Naive thymus-derived CD4-positive, alpha-beta T cell (primary cell): ENCODE results near the gene NNMT. TPM values are rescaled to one million over a fixed set of nuclear protein-coding genes. Genes with fewer than 3 reads are reported as not detected.

ENCODE experiments used
- ATAC-seq: fragments of 150-1000 bp; cut with Tn5 transposase; 2 replicates; pipeline ENCODE4 v1.10.0; 2021; ENCODE audit warnings: mild to moderate bottlenecking, moderate library complexity
- CTCF ChIA-PET: fragments of 350-600 bp; sonication (Branson Sonifier 250); formaldehyde crosslinking; loops from one replicate; lab custom pipeline; 2021; ENCODE audit warnings: antibody characterized with exemption; lab: Charles Lee
- POLR2A ChIA-PET: fragments of 350-600 bp; sonication (Branson Sonifier 250); formaldehyde crosslinking; loops from one replicate; lab custom pipeline; 2021; ENCODE audit warnings: antibody characterized with exemption, inconsistent platforms; lab: Charles Lee
- DNase-seq, 9 donors: peaks; one replicate each; pipeline versions ENCODE4 v3.0.0 to v3.0.0-alpha.2; 2020 to 2022; ENCODE audit warnings: mixed read lengths in 1 of 9
- H3K27ac ChIP-seq: one replicate; pipeline ENCODE4 v1.7.0; 2013; ENCODE audit warnings: mild to moderate bottlenecking, low read depth, low read length, moderate library complexity
- H3K27me3 ChIP-seq, 2 donors: one replicate each; pipeline ENCODE4 v1.7.0; 2013; ENCODE audit warnings: low read length in 2 of 2, mild to moderate bottlenecking in 2 of 2, moderate library complexity in 2 of 2; ENCODE audit not compliant: control insufficient read depth in 2 of 2, insufficient read depth in 2 of 2
- H3K36me3 ChIP-seq, 3 experiments: 1 replicate in 2 of 3; 2 replicates in 1 of 3; pipeline ENCODE4 v1.7.0; 2013; ENCODE audit warnings: low read length in 3 of 3, mild to moderate bottlenecking in 3 of 3, moderate library complexity in 1 of 3; ENCODE audit not compliant: insufficient read depth in 3 of 3, control insufficient read depth in 2 of 3
- H3K4me1 ChIP-seq, 2 donors: one replicate each; pipeline ENCODE4 v1.7.0; 2013; ENCODE audit warnings: low read length in 2 of 2, mild to moderate bottlenecking in 2 of 2, moderate library complexity in 1 of 2; ENCODE audit not compliant: control insufficient read depth in 2 of 2, insufficient read depth in 2 of 2
- H3K4me3 ChIP-seq: 2 replicates; pipeline ENCODE4 v1.7.0; 2013; ENCODE audit warnings: mild to moderate bottlenecking, low read length
- H3K9me3 ChIP-seq, 3 experiments: 1 replicate in 2 of 3; 2 replicates in 1 of 3; pipeline ENCODE4 v1.7.0; 2013; ENCODE audit warnings: low read length in 3 of 3; ENCODE audit not compliant: control insufficient read depth in 2 of 3
- H3K27ac Mint-ChIP-seq, 9 donors: one replicate each; pipeline ENCODE4 v1.8.0; 2020 to 2022; ENCODE audit warnings: mixed read lengths in 9 of 9, mild to moderate bottlenecking in 8 of 9, moderate library complexity in 5 of 9, inconsistent platforms in 2 of 9
- H3K27me3 Mint-ChIP-seq, 5 donors: one replicate each; pipeline ENCODE4 v1.8.0; 2021 to 2022; ENCODE audit warnings: mixed read lengths in 5 of 5, mild to moderate bottlenecking in 1 of 5
- H3K36me3 Mint-ChIP-seq, 5 donors: one replicate each; pipeline ENCODE4 v1.8.0; 2020 to 2022; ENCODE audit warnings: mixed read lengths in 5 of 5, mild to moderate bottlenecking in 3 of 5, inconsistent platforms in 1 of 5
- H3K4me1 Mint-ChIP-seq, 7 donors: one replicate each; pipeline ENCODE4 v1.8.0; 2020 to 2022; ENCODE audit warnings: mixed read lengths in 7 of 7, mild to moderate bottlenecking in 3 of 7, inconsistent platforms in 1 of 7
- H3K4me3 Mint-ChIP-seq, 10 donors: one replicate each; pipeline ENCODE4 v1.8.0; 2020 to 2022; ENCODE audit warnings: mild to moderate bottlenecking in 10 of 10, mixed read lengths in 10 of 10, moderate library complexity in 6 of 10, inconsistent platforms in 2 of 10
- H3K9me3 Mint-ChIP-seq, 11 donors: one replicate each; pipeline ENCODE4 v1.8.0; 2020 to 2022; ENCODE audit warnings: mixed read lengths in 11 of 11, mild to moderate bottlenecking in 4 of 11, inconsistent platforms in 1 of 11, moderate library complexity in 1 of 11
- intact Hi-C, 2 donors: fragments of 100-400 bp; cut with micrococcal nuclease; formaldehyde crosslinking; loops; one replicate each; pipeline ENCODE4 v1.15.1; 2023
- polyA plus RNA-seq, 2 donors: library from polyadenylated mRNA; unstranded; fragments of 300-500 nt; fragmentation: Illumina TruSeq; gene quantifications; one replicate each; pipeline ENCODE4 v1.2.3, GENCODE V29; 2021
- total RNA-seq, 6 experiments: library from RNA in 5 of 6; stranded (reverse) in 5 of 6; gene quantifications; 1 replicate in 5 of 6; 2 replicates in 1 of 6; pipeline ENCODE4 v1.2.3 and lab custom pipeline; 2021 to 2026

NNMT gene
- total RNA-seq = not detected
- polyA plus RNA-seq = not detected
- total RNA-seq (lab: John Stamatoyannopoulos, UW) = 1.3 reads per million, percentile 2 among the genes with 10 or more reads in this experiment

GRCh38 chr11:114295676-114296604 lies at the start of gene NNMT:
Gene NNMT, plus strand, starts transcription at chr11:114296399. Its CDS starts 158 bp downstream, at chr11:114296557.
- H3K4me3 ChIP-seq = no peak within 1 kb of the TSS
- H3K27me3 Mint-ChIP-seq = peaks cover 0 to 20% (median 8%) of the 10 kb centered on the region in 5 donors
- H3K36me3 Mint-ChIP-seq = peaks cover 0 to 7% (median 3%) of the 10 kb centered on the region in 5 donors
- POLR2A ChIA-PET = no interaction called here
- H3K27ac Mint-ChIP-seq = no peak within 1 kb of the TSS
- H3K9me3 ChIP-seq = no peaks in the 10 kb centered on the region
- no peaks in the 10 kb centered on the region for H3K4me1 ChIP-seq
- intact Hi-C loops = no loop called here
- no peak for ATAC-seq
- H3K27ac ChIP-seq = no peak within 1 kb of the TSS
- H3K36me3 ChIP-seq = no peaks in the 10 kb centered on the region
- H3K9me3 Mint-ChIP-seq = peaks cover 0 to 15% (median 3%) of the 10 kb centered on the region in 11 donors
- CTCF ChIA-PET = no interaction called here
- no peaks in the 10 kb centered on the region for H3K27me3 ChIP-seq
- no peak for DNase-seq
- H3K4me3 Mint-ChIP-seq = no peak within 1 kb of the TSS
- peaks cover 0 to 8% (median 0%) of the 10 kb centered on the region in 7 donors for H3K4me1 Mint-ChIP-seq

- no peak overlapping the region for H3K27ac ChIP-seq
- Mint-ChIP-seq H3K27me3 (peaks cover 0 to 8% (median 0%) of the 10 kb centered on the region in 5 donors), H3K4me1 (peaks cover 0 to 6% (median 0%) of the 10 kb centered on the region in 7 donors), H3K27ac (peak overlapping the region in 1 of 9 donors; percentile 0), H3K9me3 (peaks cover 0 to 3% (median 0%) of the 10 kb centered on the region in 11 donors), H3K36me3 (peaks cover 0 to 9% (median 4%) of the 10 kb centered on the region in 5 donors), H3K4me3 (no peak overlapping the region)
- no peak overlapping the region for H3K4me3 ChIP-seq
- DNase-seq (no peak), ATAC-seq (no peak)
- ChIA-PET POLR2A (no interaction called here), CTCF (no interaction called here)
- H3K36me3 ChIP-seq = no peaks in the 10 kb centered on the region
- H3K27me3 ChIP-seq = no peaks in the 10 kb centered on the region
- intact Hi-C loops = no loop called here
- no peaks in the 10 kb centered on the region for H3K4me1 ChIP-seq
- H3K9me3 ChIP-seq = no peaks in the 10 kb centered on the region
Measured at GRCh38 chr11:114247070-114247789, 49.0 kb upstream of the NNMT start.

- no peak overlapping the region for H3K4me3 ChIP-seq
- ATAC-seq (no peak), DNase-seq (no peak)
- H3K27ac ChIP-seq = no peak overlapping the region
- H3K36me3 ChIP-seq = no peaks in the 10 kb centered on the region
- H3K4me3 Mint-ChIP-seq = no peak overlapping the region
- peaks cover 0 to 3% (median 0%) of the 10 kb centered on the region in 11 donors for H3K9me3 Mint-ChIP-seq
- H3K27me3 Mint-ChIP-seq = peaks cover 0 to 3% (median 0%) of the 10 kb centered on the region in 5 donors
- H3K4me1 ChIP-seq = no peaks in the 10 kb centered on the region
- peaks cover 0 to 6% (median 0%) of the 10 kb centered on the region in 7 donors for H3K4me1 Mint-ChIP-seq
- no peaks in the 10 kb centered on the region for H3K9me3 ChIP-seq
- POLR2A ChIA-PET = no interaction called here
- H3K27ac Mint-ChIP-seq = no peak overlapping the region
- peaks cover 0 to 9% (median 4%) of the 10 kb centered on the region in 5 donors for H3K36me3 Mint-ChIP-seq
- no peaks in the 10 kb centered on the region for H3K27me3 ChIP-seq
- CTCF ChIA-PET = interaction anchor here (0.5 to 2.7 kb wide), 4 partner anchors 11 to 186 kb away, joined by 3 to 15 read pairs (median 4); no protein-coding TSS in a partner anchor
- intact Hi-C loops = no loop called here
Measured at GRCh38 chr11:114250180-114250579, 46.0 kb upstream of the NNMT start.

- DNase-seq = no peak
- Histone ChIP-seq H3K4me3 (no peak overlapping the region), H3K4me1 (no peaks in the 10 kb centered on the region), H3K9me3 (no peaks in the 10 kb centered on the region), H3K27ac (no peak overlapping the region), H3K27me3 (no peaks in the 10 kb centered on the region), H3K36me3 (no peaks in the 10 kb centered on the region)
- Mint-ChIP-seq H3K9me3 (peaks cover 0 to 3% (median 0%) of the 10 kb centered on the region in 11 donors), H3K36me3 (peaks cover 0 to 9% (median 4%) of the 10 kb centered on the region in 5 donors), H3K27ac (peak overlapping the region in 2 of 9 donors; percentile 11 to 58), H3K27me3 (peaks cover 0 to 3% (median 0%) of the 10 kb centered on the region in 5 donors), H3K4me1 (peaks cover 0 to 6% (median 0%) of the 10 kb centered on the region in 7 donors), H3K4me3 (no peak overlapping the region)
- ChIA-PET POLR2A (interaction anchor here (1.0 kb wide), 1 partner anchor 257 kb away, joined by 3 read pairs; no protein-coding TSS in a partner anchor), CTCF (interaction anchor here (2.8 kb wide), 1 partner anchor 10 kb away, joined by 14 read pairs; no protein-coding TSS in a partner anchor)
- no peak for ATAC-seq
- intact Hi-C loops = no loop called here
Measured at GRCh38 chr11:114250993-114251814, 45.0 kb upstream of the NNMT start.

- intact Hi-C loops = loop anchor here in 1 of 2 donors (2.0 kb wide), 1 partner anchor 71 kb away; no protein-coding TSS in a partner anchor
- H3K4me3 ChIP-seq = no peak overlapping the region
Measured at GRCh38 chr11:114251815-114252337, 44.3 kb upstream of the NNMT start.

More at GRCh38 chr11:114251815-114252337, 44.3 kb upstream of the NNMT start:
- H3K9me3 ChIP-seq = no peaks in the 10 kb centered on the region
- no peaks in the 10 kb centered on the region for H3K36me3 ChIP-seq
- H3K27ac ChIP-seq = no peak overlapping the region
- Mint-ChIP-seq H3K9me3 (peaks cover 0 to 3% (median 0%) of the 10 kb centered on the region in 11 donors), H3K4me1 (peaks cover 0 to 2% (median 0%) of the 10 kb centered on the region in 7 donors), H3K27ac (no peak overlapping the region), H3K27me3 (peaks cover 0 to 3% (median 0%) of the 10 kb centered on the region in 5 donors), H3K36me3 (peaks cover 0 to 9% (median 4%) of the 10 kb centered on the region in 5 donors), H3K4me3 (no peak overlapping the region)
- no peaks in the 10 kb centered on the region for H3K27me3 ChIP-seq
- ChIA-PET CTCF (interaction anchor here (0.6 to 2.8 kb wide), 2 partner anchors 9 to 89 kb away, joined by 3 to 14 read pairs; no protein-coding TSS in a partner anchor), POLR2A (interaction anchor here (1.0 kb wide), 1 partner anchor 258 kb away, joined by 3 read pairs; no protein-coding TSS in a partner anchor)
- no peaks in the 10 kb centered on the region for H3K4me1 ChIP-seq
- ATAC-seq = no peak
- no peak for DNase-seq
